Measurements from ENCODE around the gene APOC1.

Gene APOC1

GRCh38 chr19:44891016-44891882 lies 23.2 kb upstream of the APOC1 start, which contains the start of gene TOMM40:
Gene TOMM40 (plus strand): TSS chr19:44891254. CDS start chr19:44891416, 162 bp downstream.
- H3K27ac ChIP-seq: peak within 1 kb of the TSS; percentile 95
- no peak; the same call in 1 of the 2 replicates for TF ChIP-seq CTCF (conservative IDR thresholded peaks at IDR 0.05)

- H3K27ac ChIP-seq: peak overlapping the region; percentile 95; the same call in 1 of the 2 replicates
- TF ChIP-seq CTCF (conservative IDR thresholded peaks at IDR 0.05): no peak
Measured at GRCh38 chr19:44892932-44893331, 21.5 kb upstream of the APOC1 start.

- TF ChIP-seq CTCF (conservative IDR thresholded peaks at IDR 0.05): no peak
- H3K27ac ChIP-seq: peak overlapping the region; percentile 95; the same call in 1 of the 2 replicates
Measured at GRCh38 chr19:44893332-44894051, 20.9 kb upstream of the APOC1 start.

- no peak overlapping the region; the same call in 1 of the 2 replicates for H3K27ac ChIP-seq
- no peak for TF ChIP-seq CTCF (conservative IDR thresholded peaks at IDR 0.05)
Measured at GRCh38 chr19:44894052-44894400, 20.4 kb upstream of the APOC1 start.

GRCh38 chr19:44894946-44895345 lies 19.5 kb upstream of the APOC1 start:
- H3K27ac ChIP-seq: no peak overlapping the region
- no peak for TF ChIP-seq CTCF (conservative IDR thresholded peaks at IDR 0.05)

GRCh38 chr19:44897835-44898234 lies 16.6 kb upstream of the APOC1 start:
- TF ChIP-seq CTCF (conservative IDR thresholded peaks at IDR 0.05): no peak
- H3K27ac ChIP-seq: no peak overlapping the region

Measured in VCaP (cell line).